ENCODE results near the gene DAAM1.

DAAM1 gene

DNA sequence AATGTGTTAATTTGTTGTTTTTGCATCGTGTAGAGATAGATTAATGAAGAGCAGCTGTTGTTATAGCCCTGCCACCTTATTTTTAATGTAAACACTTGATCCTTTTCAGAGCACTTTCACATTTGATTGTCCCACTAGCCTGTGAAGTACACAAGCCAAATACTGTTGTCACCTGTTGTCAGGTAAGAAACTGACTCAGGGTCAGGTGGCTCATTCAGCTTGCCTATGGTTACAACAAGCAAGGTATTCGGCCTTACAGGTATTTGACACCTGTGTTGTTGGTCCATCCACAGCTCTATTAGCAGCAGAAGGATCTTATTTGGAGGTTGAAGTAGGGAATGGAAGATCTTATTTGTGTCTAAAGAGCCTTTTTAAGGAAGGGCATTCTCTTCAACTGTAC, 167.8 kb downstream of the DAAM1 start:
- peaks cover 5% of the 10 kb centered on the region for H3K4me1 ChIP-seq (ENCODE audit: insufficient read depth, low read length)

DNA sequence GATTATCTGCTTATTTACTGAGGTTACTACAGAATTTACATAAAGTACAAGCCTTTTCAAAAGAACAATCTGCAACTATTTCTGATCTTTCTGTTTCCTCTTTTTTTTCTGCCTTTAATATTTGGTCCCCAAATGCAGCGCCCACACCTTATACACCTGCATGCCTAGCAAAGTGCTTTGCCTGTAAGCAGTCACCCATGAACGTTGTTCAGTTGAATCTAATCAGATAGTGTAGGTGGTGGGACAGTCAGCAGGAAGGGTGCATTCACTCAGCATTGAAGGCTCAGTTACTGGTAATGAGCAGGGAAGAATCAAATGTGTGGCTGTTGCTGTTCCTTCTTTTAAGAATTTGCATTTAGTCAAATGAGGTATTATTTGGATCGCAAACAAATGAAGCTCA, 168.3 kb downstream of the DAAM1 start:
- no peak for DNase-seq
- no peak overlapping the region for H2AFZ ChIP-seq (ENCODE audit: low read depth, low read length)
- TF ChIP-seq EZH2 (IDR thresholded peaks at IDR 0.05; ENCODE audit: borderline replicate concordance, low read depth, low read length, severe bottlenecking) = no peak
- TF ChIP-seq, protein P1, sequence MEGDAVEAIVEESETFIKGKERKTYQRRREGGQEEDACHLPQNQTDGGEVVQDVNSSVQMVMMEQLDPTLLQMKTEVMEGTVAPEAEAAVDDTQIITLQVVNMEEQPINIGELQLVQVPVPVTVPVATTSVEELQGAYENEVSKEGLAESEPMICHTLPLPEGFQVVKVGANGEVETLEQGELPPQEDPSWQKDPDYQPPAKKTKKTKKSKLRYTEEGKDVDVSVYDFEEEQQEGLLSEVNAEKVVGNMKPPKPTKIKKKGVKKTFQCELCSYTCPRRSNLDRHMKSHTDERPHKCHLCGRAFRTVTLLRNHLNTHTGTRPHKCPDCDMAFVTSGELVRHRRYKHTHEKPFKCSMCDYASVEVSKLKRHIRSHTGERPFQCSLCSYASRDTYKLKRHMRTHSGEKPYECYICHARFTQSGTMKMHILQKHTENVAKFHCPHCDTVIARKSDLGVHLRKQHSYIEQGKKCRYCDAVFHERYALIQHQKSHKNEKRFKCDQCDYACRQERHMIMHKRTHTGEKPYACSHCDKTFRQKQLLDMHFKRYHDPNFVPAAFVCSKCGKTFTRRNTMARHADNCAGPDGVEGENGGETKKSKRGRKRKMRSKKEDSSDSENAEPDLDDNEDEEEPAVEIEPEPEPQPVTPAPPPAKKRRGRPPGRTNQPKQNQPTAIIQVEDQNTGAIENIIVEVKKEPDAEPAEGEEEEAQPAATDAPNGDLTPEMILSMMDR (IDR thresholded peaks at IDR 0.05; ENCODE audit: borderline replicate concordance, extremely low read depth, low read length, poor library complexity, severe bottlenecking) = no peak
- H3K36me3 ChIP-seq (ENCODE audit: insufficient read depth, low read length) = 0 out of 2 replicates have a peak, but pooled peaks cover 5% of the 10 kb centered on the region
- no peak overlapping the region for H3K4me3 ChIP-seq (ENCODE audit: low read depth in 1 of 2, low read length in 2 of 2)
- no peaks in the 10 kb centered on the region for H3K79me2 ChIP-seq (ENCODE audit: insufficient read depth, low read length)
- no peak for ATAC-seq (ENCODE audit: insufficient read depth, low read depth)
- H3K27ac ChIP-seq (ENCODE audit: low read length) = no peak overlapping the region
- H3K4me1 ChIP-seq (ENCODE audit: insufficient read depth, low read length) = peaks cover 5% of the 10 kb centered on the region
- H3K9me3 ChIP-seq (ENCODE audit: insufficient read depth, low read length, severe bottlenecking) = no peaks in the 10 kb centered on the region
- H4K20me1 ChIP-seq (ENCODE audit: insufficient read depth, low read length) = no peaks in the 10 kb centered on the region
- no peaks in the 10 kb centered on the region for H3K27me3 ChIP-seq (ENCODE audit: insufficient read depth, low read length, poor library complexity)
- H3K9ac ChIP-seq (ENCODE audit: low read depth, low read length) = no peak overlapping the region
- no peak overlapping the region for H3K4me2 ChIP-seq (ENCODE audit: insufficient read depth, low read length)

More for the DNA sequence above, 167.8 kb downstream of the DAAM1 start:
- TF ChIP-seq EZH2 (IDR thresholded peaks at IDR 0.05; ENCODE audit: borderline replicate concordance, low read depth, low read length, severe bottlenecking) = no peak
- TF ChIP-seq, protein P1 (IDR thresholded peaks at IDR 0.05; ENCODE audit: borderline replicate concordance, extremely low read depth, low read length, poor library complexity, severe bottlenecking) = no peak
- Histone ChIP-seq H4K20me1 (ENCODE audit: insufficient read depth, low read length) (no peaks in the 10 kb centered on the region), H3K4me3 (ENCODE audit: low read depth in 1 of 2, low read length in 2 of 2) (no peak overlapping the region), H3K27me3 (ENCODE audit: insufficient read depth, low read length, poor library complexity) (no peaks in the 10 kb centered on the region), H3K9me3 (ENCODE audit: insufficient read depth, low read length, severe bottlenecking) (no peaks in the 10 kb centered on the region), H3K4me2 (ENCODE audit: insufficient read depth, low read length) (no peak overlapping the region), H3K79me2 (ENCODE audit: insufficient read depth, low read length) (no peaks in the 10 kb centered on the region), H3K36me3 (ENCODE audit: insufficient read depth, low read length) (0 out of 2 replicates have a peak, but pooled peaks cover 5% of the 10 kb centered on the region), H3K9ac (ENCODE audit: low read depth, low read length) (no peak overlapping the region), H3K27ac (ENCODE audit: low read length) (no peak overlapping the region), H2AFZ (ENCODE audit: low read depth, low read length) (no peak overlapping the region)
- no peak for DNase-seq
- no peak for ATAC-seq (ENCODE audit: insufficient read depth, low read depth)

DNA sequence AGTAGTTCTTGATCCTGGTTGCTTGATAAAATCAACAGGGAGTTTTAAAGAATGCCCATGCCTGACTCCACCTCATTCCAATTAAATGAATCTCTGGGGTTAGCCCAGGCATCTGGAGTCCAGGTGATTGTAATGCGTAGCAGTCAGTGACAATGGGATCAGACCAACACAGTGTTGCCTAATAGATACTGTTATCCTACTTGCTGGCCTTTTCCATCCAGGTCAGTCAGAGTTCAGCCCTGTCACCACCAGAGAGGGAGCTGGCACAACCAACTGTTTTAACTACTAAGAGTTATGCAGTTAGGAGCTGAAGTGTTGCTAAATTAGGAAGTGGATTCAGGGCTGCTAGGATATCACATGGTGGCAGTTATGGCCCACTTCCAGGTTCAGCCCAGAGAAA, 169.6 kb downstream of the DAAM1 start:
- Histone ChIP-seq H3K4me1 (ENCODE audit: insufficient read depth, low read length) (peaks cover 5% of the 10 kb centered on the region), H3K79me2 (ENCODE audit: insufficient read depth, low read length) (no peaks in the 10 kb centered on the region), H3K27ac (ENCODE audit: low read length) (no peak overlapping the region), H3K27me3 (ENCODE audit: insufficient read depth, low read length, poor library complexity) (no peaks in the 10 kb centered on the region), H4K20me1 (ENCODE audit: insufficient read depth, low read length) (no peaks in the 10 kb centered on the region), H3K9me3 (ENCODE audit: insufficient read depth, low read length, severe bottlenecking) (no peaks in the 10 kb centered on the region), H3K4me3 (ENCODE audit: low read depth in 1 of 2, low read length in 2 of 2) (no peak overlapping the region), H3K36me3 (ENCODE audit: insufficient read depth, low read length) (0 out of 2 replicates have a peak, but pooled peaks cover 5% of the 10 kb centered on the region), H3K4me2 (ENCODE audit: insufficient read depth, low read length) (no peak overlapping the region), H3K9ac (ENCODE audit: low read depth, low read length) (no peak overlapping the region), H2AFZ (ENCODE audit: low read depth, low read length) (no peak overlapping the region)
- DNase-seq = no peak
- no peak for TF ChIP-seq EZH2 (IDR thresholded peaks at IDR 0.05; ENCODE audit: borderline replicate concordance, low read depth, low read length, severe bottlenecking)
- no peak for ATAC-seq (ENCODE audit: insufficient read depth, low read depth)

DNA sequence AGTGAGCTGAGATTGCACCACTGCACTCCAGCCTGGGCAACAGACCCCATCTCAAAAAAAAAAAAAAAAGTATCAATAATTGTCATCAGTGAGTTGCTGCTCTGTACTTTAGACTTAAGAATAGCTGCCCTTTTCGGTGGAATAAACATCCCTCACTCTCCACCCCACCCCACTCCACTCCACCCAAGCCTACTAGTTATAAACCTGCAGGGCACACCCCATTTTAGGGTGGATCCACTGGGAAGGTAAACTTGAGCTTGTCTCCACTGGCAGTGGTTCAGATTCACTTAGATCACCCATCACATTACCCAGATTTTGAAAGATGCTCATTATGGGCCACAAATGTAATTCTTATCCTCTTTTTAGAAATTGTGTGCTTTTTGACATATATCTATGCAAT, 170.3 kb downstream of the DAAM1 start:
- Histone ChIP-seq H3K9ac (ENCODE audit: low read depth, low read length) (no peak overlapping the region), H3K36me3 (ENCODE audit: insufficient read depth, low read length) (0 out of 2 replicates have a peak, but pooled peaks cover 5% of the 10 kb centered on the region), H4K20me1 (ENCODE audit: insufficient read depth, low read length) (no peaks in the 10 kb centered on the region), H3K27me3 (ENCODE audit: insufficient read depth, low read length, poor library complexity) (no peaks in the 10 kb centered on the region), H3K4me1 (ENCODE audit: insufficient read depth, low read length) (peaks cover 5% of the 10 kb centered on the region), H3K4me3 (ENCODE audit: low read depth in 1 of 2, low read length in 2 of 2) (no peak overlapping the region), H2AFZ (ENCODE audit: low read depth, low read length) (no peak overlapping the region), H3K4me2 (ENCODE audit: insufficient read depth, low read length) (no peak overlapping the region), H3K79me2 (ENCODE audit: insufficient read depth, low read length) (no peaks in the 10 kb centered on the region), H3K9me3 (ENCODE audit: insufficient read depth, low read length, severe bottlenecking) (no peaks in the 10 kb centered on the region), H3K27ac (ENCODE audit: low read length) (no peak overlapping the region)
- no peak for DNase-seq
- TF ChIP-seq, protein P1 (IDR thresholded peaks at IDR 0.05; ENCODE audit: borderline replicate concordance, extremely low read depth, low read length, poor library complexity, severe bottlenecking) = no peak
- TF ChIP-seq EZH2 (IDR thresholded peaks at IDR 0.05; ENCODE audit: borderline replicate concordance, low read depth, low read length, severe bottlenecking) = no peak
- ATAC-seq (ENCODE audit: insufficient read depth, low read depth) = no peak
